GM11168 (cell line): ENCODE results near the gene SCRN1.

Experiments used
- in situ Hi-C: fragments of 300-500 bp; cut with MboI; formaldehyde crosslinking; loops from one replicate; pipeline ENCODE4 v1.12.0; 2022; ENCODE audit warnings: low sequenced_read_pairs; ENCODE audit not compliant: unreplicated experiment

Gene SCRN1

DNA sequence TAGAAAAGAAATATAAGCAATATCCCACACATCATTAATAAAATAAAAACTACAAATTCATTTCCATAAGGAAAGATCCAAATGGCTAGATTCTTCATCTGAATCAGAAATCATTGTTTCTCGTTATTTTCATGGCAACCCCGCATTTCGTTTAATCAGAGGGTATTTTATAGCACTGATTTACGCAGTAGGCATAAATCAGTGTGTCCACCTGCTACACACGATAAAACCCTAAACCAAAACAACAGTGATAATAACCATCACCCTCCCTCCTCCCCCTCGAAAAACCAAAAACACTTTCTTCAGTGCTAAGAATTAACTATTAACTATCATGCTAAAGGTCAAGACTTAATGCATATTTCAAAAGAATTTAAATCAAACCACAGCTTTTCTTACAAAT lies 20.4 kb upstream of the SCRN1 start:
- in situ Hi-C loops = no loop called here

DNA sequence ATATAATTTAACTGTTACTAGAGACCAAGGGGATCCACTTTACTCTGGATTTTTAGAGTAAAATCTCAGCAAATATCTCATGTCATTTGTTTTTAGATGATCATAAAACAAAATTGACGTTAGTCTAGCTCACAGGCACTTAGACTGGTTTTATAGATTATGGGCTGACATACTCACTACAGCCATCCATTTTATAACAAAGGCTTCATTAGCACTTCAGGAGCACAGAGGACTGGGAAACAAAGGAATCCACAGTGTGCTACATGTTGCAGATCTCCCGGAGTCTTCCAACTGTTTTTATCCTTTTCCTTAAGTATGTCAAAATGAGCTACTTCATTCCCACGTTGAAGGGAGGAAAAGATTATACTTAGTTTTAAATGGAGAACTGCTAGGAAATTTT lies 15.9 kb upstream of the SCRN1 start:
- in situ Hi-C loops = no loop called here

DNA sequence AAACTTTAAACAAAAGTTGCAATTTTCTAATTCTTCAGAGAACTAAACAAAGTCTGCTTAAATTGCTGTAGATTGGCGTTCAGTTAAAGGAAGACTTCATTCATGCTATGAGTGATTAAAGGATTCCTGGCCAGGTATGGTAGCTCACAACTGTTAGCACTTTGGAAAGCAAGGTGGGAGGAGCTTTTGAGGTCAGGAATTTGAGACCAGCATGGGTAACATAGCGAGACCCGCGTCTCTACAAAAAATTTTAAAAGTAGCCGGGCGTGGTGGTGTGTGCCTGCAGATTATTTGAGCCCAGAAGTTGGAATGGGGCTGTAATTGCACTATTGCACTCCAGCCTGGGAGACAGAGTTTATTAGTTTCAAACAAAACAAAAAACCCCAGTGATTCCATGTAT lies 13.5 kb upstream of the SCRN1 start:
- in situ Hi-C loops = no loop called here

DNA sequence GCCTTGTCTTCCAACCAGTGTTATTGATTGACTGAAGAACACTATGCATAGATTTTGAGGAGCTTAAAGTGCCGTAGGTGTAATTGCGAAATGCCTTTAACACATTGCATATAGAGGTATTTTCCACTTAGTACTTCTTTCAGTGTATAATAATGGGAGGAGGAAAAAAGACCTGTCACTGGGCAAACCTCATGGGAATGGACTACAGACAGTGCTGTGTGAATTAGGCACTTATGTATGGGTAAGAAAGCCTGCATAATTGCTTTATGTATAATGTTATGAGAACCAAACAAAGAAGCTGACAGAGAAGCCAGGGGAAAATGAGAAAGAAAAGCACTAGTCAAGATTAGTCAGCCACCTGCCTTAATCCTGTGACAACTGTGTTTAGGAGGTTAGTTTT lies 12.4 kb upstream of the SCRN1 start:
- in situ Hi-C loops = no loop called here

DNA sequence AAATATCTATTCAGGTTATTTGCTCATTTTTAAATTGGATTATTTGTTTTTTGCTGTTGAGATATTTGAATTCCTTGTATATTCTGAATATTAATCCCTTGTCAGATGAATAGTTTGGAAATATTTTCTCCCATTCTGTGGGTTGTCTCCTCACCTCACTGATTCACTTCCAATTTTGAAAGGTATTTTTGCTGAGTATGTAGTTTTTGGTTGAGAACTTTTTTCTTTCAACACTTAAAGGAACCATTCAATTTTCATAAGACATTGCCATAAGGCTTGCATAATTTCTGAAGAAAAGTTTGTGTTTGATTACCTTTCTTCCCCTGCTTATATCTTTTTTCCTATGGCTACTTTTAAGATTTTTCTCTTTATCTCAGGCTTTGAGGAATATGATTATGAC lies 8.9 kb upstream of the SCRN1 start:
- in situ Hi-C loops = no loop called here

DNA sequence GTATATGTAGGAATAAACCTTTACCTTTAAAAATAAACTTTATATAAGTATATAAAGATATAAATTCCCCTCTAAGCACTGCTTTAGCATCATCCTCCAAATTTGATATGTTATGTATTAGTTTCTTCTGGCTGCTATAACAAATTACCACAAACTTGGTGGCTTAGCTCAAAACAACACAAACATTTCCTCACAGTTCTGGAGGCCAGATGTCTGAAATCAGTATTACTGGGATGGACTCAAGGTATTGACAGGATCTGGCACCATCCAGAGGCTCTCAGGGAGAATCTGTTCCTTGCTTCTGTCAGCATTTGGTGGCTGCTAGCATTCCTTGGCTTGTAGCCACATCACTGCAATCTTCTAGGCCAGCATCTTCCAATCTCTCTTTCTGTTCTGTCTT lies 6.7 kb upstream of the SCRN1 start:
- in situ Hi-C loops = no loop called here

DNA sequence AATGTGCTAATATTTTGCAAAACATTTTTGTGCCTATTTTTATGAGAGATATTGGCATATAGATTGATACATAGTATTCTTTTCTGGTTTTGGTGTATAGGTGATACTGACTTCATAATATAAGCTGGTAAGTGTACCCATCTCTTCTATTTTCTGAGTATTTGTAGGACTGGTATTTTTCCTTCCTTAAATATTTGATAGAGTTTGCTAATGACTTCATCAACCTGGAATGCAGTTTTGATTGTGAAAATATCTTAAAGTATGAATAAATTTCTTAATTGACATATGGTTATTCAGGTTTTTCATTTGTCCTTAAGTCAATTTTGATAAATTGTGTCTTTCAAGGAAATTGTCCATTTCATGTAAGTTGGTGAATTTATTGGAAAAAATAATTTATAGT lies 6.1 kb upstream of the SCRN1 start:
- in situ Hi-C loops = no loop called here

DNA sequence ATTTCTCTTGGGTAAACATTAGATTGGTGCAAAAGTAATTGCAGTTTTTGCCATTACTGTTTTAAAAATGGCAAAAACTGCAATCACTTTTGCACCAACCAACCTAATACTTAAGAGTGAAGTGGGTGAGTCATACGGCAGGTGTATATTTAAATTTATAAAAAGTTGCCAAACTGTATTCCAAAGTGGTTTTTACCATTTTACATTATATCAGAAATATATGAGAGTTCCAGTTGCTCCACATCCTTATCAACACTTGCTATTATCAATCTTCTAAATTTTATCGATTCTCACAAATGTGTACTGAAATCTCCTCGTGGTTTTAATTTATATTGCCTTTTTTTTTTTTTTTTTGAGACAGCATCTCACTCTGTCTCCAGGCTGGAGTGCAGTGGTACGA lies 3.5 kb upstream of the SCRN1 start:
- in situ Hi-C loops = no loop called here

DNA sequence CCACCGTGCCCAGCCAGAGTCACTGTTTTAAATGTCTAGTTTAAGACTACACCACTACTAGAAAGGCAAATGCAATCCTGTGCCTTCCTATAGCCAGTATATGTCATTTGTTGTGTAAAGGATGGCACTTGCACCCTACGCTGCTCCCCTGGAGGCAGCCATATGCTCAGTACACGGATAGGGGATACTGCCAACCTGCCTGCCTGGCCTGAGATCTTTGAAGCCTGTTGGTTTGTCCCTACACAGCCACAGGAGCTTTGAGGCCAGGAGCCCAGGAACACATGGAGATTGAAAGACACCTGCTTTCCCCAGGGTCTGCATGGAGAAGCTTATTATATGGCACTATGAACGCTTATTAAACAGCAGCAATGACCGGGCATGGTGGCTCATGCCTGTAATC lies 2.3 kb upstream of the SCRN1 start:
- in situ Hi-C loops = no loop called here

DNA sequence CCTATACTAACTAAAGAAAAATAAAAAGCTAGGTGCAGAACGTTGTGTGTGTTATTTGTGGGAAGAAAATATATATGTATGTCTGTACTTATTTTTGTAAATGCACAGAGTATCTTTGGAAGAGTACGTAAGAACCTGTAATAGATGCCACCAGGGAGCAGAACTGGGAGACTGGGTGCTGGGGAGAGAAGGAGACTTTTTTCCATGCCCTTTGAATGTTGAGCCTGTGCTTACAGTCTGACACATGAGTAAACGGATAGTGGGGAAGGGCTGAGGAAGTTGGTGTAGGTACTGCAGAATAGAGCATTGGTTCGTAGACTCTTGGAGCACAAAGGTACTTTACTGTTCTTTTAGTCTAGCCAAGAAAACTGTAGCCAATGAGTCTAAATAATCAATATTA lies 1.3 kb upstream of the SCRN1 start:
- in situ Hi-C loops = no loop called here

DNA sequence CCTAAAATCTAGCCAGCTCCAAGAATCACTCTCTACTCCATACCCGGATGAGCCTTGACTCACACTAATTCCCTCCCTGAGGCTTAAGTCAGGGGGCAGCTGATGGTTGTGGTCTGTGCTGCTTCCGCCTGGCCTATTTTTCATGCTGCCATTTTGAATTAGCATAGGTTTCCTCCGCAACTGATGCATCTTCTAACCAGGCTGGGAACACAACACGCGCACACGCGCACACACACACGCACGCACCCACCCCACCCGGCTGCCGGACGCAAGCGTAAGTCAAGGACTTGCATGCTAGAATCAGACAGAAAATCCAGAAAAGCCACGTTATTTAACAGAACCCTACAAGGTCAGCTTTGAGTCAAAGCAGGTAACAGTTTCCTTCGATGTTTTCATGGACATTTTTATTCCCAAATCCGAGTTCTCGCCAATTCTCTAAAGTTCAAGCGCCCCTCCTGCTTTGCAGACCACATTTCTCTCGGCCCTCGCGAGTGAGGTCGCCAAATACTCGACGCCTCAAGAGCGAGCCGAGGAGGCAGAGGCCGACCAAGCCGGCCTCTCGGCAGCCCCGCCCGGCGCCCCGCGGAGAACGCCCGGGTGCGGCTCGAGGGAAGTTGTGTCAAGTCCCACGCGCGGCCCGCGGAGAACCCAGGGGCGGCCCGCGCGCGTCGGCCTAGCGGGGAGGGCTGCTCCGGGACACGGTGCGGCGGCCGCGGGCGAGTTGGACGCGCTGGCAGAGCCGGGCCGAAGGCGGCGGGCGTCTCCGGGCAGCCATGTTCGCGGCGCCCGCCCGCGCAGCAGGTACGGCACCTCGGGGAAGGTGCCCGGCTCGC lies 961 bp downstream of the SCRN1 start:
- in situ Hi-C loops = no loop called here

DNA sequence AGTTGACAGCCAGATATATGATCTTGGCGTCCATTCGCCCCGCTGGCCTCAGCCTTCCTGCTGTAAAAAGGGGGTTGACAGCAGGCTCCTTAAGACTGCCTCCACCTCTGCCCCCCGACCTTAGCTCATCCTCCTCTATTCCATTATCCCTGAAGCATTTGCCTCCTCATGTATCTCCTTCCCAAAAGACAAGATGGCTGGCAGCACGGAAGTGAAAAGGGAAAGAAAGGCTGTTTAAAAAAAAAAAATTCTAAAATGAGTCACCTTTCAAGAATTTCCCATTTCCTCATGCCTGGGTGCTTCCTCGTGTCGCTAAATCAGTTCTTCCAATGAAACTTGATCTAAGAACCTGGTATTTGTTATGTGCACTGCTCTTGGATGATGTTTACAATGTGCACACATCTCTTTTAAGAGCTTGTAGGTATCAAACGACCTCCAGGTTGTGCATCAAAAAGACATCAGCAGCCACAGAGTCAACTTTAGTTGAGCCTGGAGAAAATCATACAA lies 1.7 kb downstream of the SCRN1 start:
- in situ Hi-C loops = no loop called here

DNA sequence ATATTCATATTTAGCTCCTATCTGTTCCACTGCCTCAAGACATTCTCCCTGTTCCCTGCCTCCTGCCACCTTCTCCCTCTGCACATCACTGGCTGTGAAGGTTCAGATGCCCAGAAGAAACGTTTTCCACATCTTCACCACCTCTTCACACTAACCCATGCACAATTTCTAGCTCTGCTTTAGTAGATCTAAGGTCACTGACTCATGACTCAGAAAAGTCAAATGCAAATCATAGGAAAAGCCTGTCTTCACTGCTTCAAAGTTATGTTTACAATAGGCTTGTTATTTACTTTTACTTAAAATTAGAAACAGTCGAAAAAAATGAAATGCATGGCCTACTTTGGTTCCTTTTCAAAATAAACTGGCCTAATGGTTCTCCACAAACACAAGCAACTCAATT lies 2.5 kb downstream of the SCRN1 start:
- in situ Hi-C loops = no loop called here

DNA sequence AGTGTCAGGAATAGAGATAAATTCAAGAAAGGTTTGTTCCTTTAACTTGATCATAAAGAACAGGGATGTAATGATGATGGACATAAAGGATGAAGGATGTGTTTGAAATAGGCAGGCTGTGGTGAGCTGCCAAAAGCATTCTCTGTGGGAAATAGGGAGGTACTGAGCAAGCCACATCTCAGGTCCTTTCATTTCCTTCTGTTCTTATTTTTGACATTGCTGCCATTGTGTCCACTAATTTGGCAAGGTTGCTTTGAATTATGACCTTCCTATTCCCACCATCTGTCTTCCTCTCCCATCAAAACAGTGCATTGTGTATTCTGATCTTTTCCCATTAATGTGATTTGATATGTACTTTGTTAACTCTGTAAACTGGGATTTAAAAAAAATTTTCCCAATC lies 9.4 kb downstream of the SCRN1 start:
- in situ Hi-C loops = no loop called here

DNA sequence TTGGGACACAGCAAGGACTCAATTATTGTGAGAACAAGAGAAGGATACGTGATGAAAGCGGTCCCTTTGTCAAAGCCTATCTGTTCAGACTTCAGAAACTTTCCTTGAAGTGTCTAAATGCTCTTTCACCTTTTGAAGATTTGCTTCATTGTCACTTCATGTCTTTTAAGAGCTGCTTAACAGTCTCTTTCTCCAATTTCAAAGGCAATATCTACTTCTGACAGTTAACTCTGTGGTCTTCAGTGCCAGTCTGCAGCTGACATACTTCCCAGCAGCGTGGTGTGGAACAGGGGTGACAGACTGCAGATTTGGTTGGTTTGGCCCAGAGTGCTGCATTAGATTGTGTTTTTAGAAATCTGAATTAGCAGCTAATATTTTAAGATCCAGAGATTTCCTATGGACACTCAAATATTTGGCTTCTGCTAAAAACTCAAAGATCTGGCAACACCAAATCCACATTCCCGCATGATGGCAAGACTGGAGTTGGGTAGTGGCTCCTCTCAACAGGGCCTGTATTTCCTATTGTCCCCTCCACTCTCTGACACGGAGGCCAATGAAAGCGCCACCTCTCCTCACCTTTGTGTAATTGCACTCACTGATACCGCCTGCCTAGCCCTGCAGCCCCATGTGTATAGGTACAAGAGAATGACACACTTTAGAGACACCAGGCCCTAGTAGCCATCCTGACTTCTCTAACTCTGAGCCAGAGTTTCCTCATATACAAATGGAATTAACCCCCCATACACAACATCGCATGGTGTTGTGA lies 11.5 kb downstream of the SCRN1 start:
- in situ Hi-C loops = no loop called here

DNA sequence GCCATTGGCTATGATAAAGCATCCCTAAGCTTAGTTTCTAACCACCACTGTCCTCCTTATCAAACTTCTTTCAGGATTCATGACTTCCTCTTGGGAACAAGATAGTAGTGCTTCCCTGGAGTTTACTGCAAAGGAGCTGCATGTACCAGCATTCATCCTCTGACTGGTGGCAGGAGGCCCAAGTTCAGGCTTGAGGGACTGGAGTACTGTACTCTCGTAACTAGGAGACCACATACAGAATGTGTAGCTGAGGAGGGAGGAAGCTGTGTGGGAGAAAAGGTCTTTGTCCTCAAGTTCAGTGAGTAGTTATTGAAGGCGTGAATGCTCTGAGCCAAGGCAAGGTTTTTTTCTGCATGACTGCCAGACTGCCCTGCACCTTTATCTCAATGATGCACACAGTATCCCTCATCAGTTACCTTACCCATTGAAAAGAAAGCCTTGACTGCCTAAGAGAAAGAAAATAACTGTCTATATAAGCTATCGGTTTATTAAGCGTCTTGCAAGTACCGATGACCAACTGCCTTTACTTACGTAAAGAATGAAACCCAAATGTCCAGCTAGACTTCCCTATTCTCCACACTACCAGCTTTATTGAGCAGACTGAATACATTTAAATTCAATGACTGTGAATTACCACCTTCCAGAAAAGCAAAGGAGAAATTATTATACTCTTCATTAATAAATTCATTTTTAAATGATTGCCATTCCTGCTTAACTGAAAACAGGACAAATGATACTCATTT lies 12.8 kb downstream of the SCRN1 start:
- in situ Hi-C loops = no loop called here

DNA sequence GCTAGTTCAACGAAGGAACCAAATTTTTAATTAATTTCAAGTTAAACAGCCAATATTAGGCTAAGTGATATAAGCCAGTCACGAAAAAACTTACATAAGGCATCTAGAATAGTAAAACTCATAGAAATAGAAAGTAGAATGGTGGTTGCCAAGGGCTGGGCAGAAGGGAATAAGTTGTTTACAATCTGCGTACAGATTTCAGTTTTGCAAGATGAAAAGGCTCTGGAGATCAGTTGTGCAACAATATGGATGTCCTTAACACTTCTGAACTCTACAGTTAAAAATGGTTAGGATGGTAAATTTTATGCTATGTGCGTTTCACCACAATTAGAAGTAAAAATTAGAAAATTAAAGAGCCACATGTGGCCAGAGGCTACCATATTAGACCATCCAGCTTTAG lies 13.3 kb downstream of the SCRN1 start:
- in situ Hi-C loops = no loop called here

DNA sequence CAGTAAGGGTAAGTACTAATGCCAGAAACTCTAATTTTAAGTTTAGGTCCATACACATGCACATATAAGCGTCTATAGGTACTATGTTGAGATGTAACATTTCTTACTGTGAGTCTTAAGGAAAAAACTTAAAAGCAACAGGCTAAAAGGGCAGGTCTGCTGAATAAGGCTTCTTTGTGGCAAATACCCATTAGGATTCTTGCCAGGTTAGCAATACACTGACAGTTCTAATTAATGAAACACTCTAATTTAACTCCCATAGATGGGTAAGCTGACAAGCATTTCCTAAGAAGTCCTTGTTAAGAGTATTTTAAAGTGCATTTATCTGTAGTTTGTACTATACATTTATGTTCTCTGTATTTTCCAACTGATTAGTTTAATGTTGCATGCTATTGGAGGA lies 14.0 kb downstream of the SCRN1 start:
- in situ Hi-C loops = no loop called here

DNA sequence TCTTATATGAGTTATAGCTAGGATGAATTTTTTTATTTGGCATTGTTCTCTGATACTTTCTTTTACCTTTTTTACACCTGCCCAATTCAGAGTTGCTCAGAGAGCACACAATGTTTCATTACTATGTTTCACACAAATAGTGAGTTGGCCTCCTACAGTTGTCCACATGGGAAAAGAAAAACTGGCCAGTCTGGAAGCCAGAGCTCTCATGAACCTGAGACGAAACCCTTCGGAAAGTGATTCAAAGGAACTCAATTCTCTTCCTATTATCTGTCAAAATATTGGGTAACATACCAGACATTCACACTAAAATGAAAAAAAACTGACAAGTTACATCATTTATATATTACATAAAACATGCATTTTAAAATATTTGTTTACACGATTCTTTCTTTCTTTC lies 15.3 kb downstream of the SCRN1 start:
- in situ Hi-C loops = no loop called here

DNA sequence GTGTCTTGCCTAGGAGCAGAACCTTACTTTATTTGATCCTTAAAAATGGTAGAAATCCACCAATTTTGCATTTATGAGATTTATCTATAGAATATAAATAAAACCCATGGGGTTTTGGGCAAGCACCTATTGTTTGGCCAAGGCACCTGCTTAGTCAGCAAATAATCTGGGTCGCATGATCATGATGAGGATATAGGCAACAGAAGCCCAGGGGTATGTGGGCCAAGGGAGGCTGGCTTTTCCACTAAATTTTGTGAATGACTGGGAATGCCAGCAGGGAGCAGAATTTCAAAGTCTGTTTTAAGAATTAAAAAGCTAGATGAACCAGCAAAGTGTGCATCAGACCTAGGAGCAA lies 17.3 kb downstream of the SCRN1 start:
- in situ Hi-C loops = no loop called here
